Endothelial cell of umbilical vein (primary cell): ENCODE measurements around the gene PTPRK. TPM values are rescaled to one million over a fixed set of nuclear protein-coding genes. Genes with fewer than 3 reads are reported as not detected.

ENCODE experiments used
- BruUV-seq: library from RNA; stranded (reverse); fragments of 400-500 nt; replicated peaks from 2 replicates; lab custom pipeline; 2021; lab: Mats Ljungman, UMichigan
- CTCF ChIA-PET: fragments of 300-600, 350-600 bp; sonication (Branson Sonifier 250); formaldehyde crosslinking; loops from one replicate; lab custom pipeline; 2021; ENCODE audit warnings: antibody characterized with exemption, inconsistent platforms; lab: Charles Lee
- POLR2A ChIA-PET: fragments of 300-600, 350-600 bp; sonication (Branson Sonifier 250); formaldehyde crosslinking; loops from one replicate; lab custom pipeline; 2021; ENCODE audit warnings: antibody characterized with exemption, inconsistent platforms; lab: Charles Lee
- DNase-seq: peaks from one replicate; pipeline ENCODE4 v3.0.0-alpha.2; 2011; ENCODE audit warnings: low read depth, low spot score
- FAIRE-seq: peaks from 2 replicates; lab custom pipeline; 2011; peaks lifted over from hg19 to GRCh38; lab: Jason Lieb, UNC
- H2AFZ ChIP-seq: 2 replicates; pipeline ENCODE4 v1.6.0; 2012; ENCODE audit warnings: low read depth, low read length, control low read depth, inconsistent platforms
- H3K27ac ChIP-seq: 2 replicates; pipeline ENCODE4 v1.5.1; 2011; ENCODE audit warnings: low read depth, mild to moderate bottlenecking, control low read depth, low read length, moderate library complexity; ENCODE audit not compliant: insufficient read depth
- H3K27me3 ChIP-seq, 2 experiments: 2 replicates each; pipeline versions ENCODE4 v1.6.0 to v1.6.1; 2011; ENCODE audit warnings: low read length in 2 of 2, mixed read lengths in 1 of 2; ENCODE audit not compliant: control insufficient read depth in 2 of 2, insufficient read depth in 2 of 2
- H3K36me3 ChIP-seq, 2 experiments: 2 replicates in 1 of 2; 3 replicates in 1 of 2; pipeline ENCODE4 v1.5.1; 2011; ENCODE audit warnings: low read length in 2 of 2, mild to moderate bottlenecking in 1 of 2, moderate library complexity in 1 of 2; ENCODE audit not compliant: control insufficient read depth in 2 of 2, insufficient read depth in 2 of 2; ENCODE audit errors: extremely low read depth in 1 of 2
- H3K4me1 ChIP-seq: 3 replicates; pipeline ENCODE4 v1.5.1; 2011; ENCODE audit warnings: mild to moderate bottlenecking, low read length; ENCODE audit not compliant: control insufficient read depth, insufficient read depth; ENCODE audit errors: extremely low read depth
- H3K4me2 ChIP-seq: 2 replicates; pipeline ENCODE4 v1.6.1; 2011; ENCODE audit warnings: low read length, control low read depth, mixed read lengths; ENCODE audit not compliant: insufficient read depth
- H3K4me3 ChIP-seq, 3 experiments: fragments of 200-600 bp in 1 of 3; sonication (generic), shearing (Covaris generic) in 1 of 3; replicated peaks in 1 of 3; 2 replicates each; pipeline ENCODE4 v1.5.1; 2011 to 2016; ENCODE audit warnings: control low read depth in 3 of 3, low read length in 3 of 3, mild to moderate bottlenecking in 2 of 3, inconsistent platforms in 1 of 3, low read depth in 1 of 3, moderate library complexity in 1 of 3; ENCODE audit not compliant: insufficient read depth in 1 of 3
- H3K79me2 ChIP-seq: 2 replicates; pipeline ENCODE4 v1.6.0; 2012; ENCODE audit warnings: low read length, inconsistent platforms; ENCODE audit not compliant: control insufficient read depth, insufficient read depth
- H3K9ac ChIP-seq: replicated peaks from 2 replicates; pipeline ENCODE3; 2011; ENCODE audit warnings: low read length, control low read depth; ENCODE audit not compliant: insufficient read depth; ENCODE audit errors: extremely low read depth
- H3K9me1 ChIP-seq: replicated peaks from 3 replicates; pipeline ENCODE4 v1.6.0; 2011; ENCODE audit warnings: mild to moderate bottlenecking, low read length; ENCODE audit not compliant: control insufficient read depth, insufficient read depth; ENCODE audit errors: extremely low read depth
- H3K9me3 ChIP-seq: replicated peaks from 2 replicates; pipeline ENCODE4 v1.5.1; 2012; ENCODE audit warnings: low read length, inconsistent platforms; ENCODE audit not compliant: control insufficient read depth, insufficient read depth
- H4K20me1 ChIP-seq: replicated peaks from 2 replicates; pipeline ENCODE3; 2011; ENCODE audit warnings: mild to moderate bottlenecking, low read length; ENCODE audit not compliant: control insufficient read depth, insufficient read depth; ENCODE audit errors: extremely low read depth
- EZH2 ChIP-seq: IDR thresholded peaks from 2 replicates; pipeline ENCODE4 v1.6.1; 2012; ENCODE audit warnings: borderline replicate concordance, low read depth, mild to moderate bottlenecking, moderate library complexity, low read length, inconsistent platforms; ENCODE audit not compliant: severe bottlenecking
- FOS ChIP-seq: IDR thresholded peaks from 2 replicates; pipeline ENCODE4 v1.6.1; 2011; ENCODE audit warnings: mild to moderate bottlenecking, low read length, moderate library complexity, borderline replicate concordance; ENCODE audit not compliant: insufficient read depth
- GATA2 ChIP-seq: IDR thresholded peaks from 2 replicates; pipeline ENCODE4 v1.7.0; 2011; ENCODE audit warnings: low read depth, mild to moderate bottlenecking, moderate library complexity, mixed read lengths, low read length; ENCODE audit not compliant: insufficient read length, insufficient read depth
- JUN ChIP-seq: IDR thresholded peaks from 2 replicates; pipeline ENCODE4 v1.6.1; 2011; ENCODE audit warnings: borderline replicate concordance, low read depth; ENCODE audit not compliant: insufficient read length, insufficient read depth
- MAX ChIP-seq: IDR thresholded peaks from 2 replicates; pipeline ENCODE4 v1.6.1; 2011; ENCODE audit not compliant: insufficient read depth, insufficient read length
- MYC ChIP-seq: IDR thresholded peaks from one replicate; pipeline ENCODE4 v1.6.1; 2011; ENCODE audit warnings: mild to moderate bottlenecking, low read depth, low read length
- POLR2A ChIP-seq: IDR thresholded peaks from 2 replicates; pipeline ENCODE4 v1.6.1; 2012; ENCODE audit warnings: low read depth, mild to moderate bottlenecking, control low read depth, low read length
- POLR2AphosphoS5 ChIP-seq: IDR thresholded peaks from 2 replicates; pipeline ENCODE4 v1.6.1; 2012; ENCODE audit warnings: low read depth, mild to moderate bottlenecking, control low read depth, low read length, moderate library complexity; ENCODE audit not compliant: insufficient read depth
- dilution Hi-C: fragments of 300-500 bp; cut with MboI; formaldehyde crosslinking; loops from one replicate; pipeline ENCODE4 v1.15.0; 2019; ENCODE audit warnings: low sequenced_read_pairs; ENCODE audit not compliant: extremely low pct_ligation_motif_present
- intact Hi-C: fragments of 100-400 bp; cut with micrococcal nuclease; formaldehyde crosslinking; loops from one replicate; pipeline ENCODE4 v1.10.0; 2022
- polyA plus RNA-seq, 4 experiments: library from polyadenylated mRNA; depleted of rRNA in 3 of 4; stranded (reverse) in 3 of 4; unstranded in 1 of 4; fragments of >200 nt; gene quantifications; 2 replicates each; pipeline versions ENCODE4 v1.2.1 to v1.2.3, GENCODE V29; 2011 to 2012; ENCODE audit warnings: missing spikeins in 1 of 4
- total RNA-seq: library from RNA; stranded (reverse); gene quantifications from 2 replicates; pipeline ENCODE4 v1.2.3, GENCODE V29; 2021
- TF ChIP-seq, protein P1 (sequence below), 2 donors: IDR thresholded peaks; 1 replicate in 1 of 2; 2 replicates in 1 of 2; pipeline ENCODE4 v1.5.1; 2011; ENCODE audit warnings: low read length in 2 of 2, mild to moderate bottlenecking in 2 of 2, moderate library complexity in 2 of 2, control low read depth in 1 of 2, inconsistent platforms in 1 of 2, low read depth in 1 of 2; ENCODE audit not compliant: insufficient read depth in 1 of 2; ENCODE audit errors: extremely low read depth in 1 of 2

PTPRK gene
- total and polyA plus RNA-seq, 2 donors (not counting 3 experiments of a cell fraction or from before 2014, with no cell fraction given) = 15.2 to 74.0 TPM

GRCh38 chr6:128417698-128418097, 102.7 kb downstream of the PTPRK start:
- TF ChIP-seq, protein P1, sequence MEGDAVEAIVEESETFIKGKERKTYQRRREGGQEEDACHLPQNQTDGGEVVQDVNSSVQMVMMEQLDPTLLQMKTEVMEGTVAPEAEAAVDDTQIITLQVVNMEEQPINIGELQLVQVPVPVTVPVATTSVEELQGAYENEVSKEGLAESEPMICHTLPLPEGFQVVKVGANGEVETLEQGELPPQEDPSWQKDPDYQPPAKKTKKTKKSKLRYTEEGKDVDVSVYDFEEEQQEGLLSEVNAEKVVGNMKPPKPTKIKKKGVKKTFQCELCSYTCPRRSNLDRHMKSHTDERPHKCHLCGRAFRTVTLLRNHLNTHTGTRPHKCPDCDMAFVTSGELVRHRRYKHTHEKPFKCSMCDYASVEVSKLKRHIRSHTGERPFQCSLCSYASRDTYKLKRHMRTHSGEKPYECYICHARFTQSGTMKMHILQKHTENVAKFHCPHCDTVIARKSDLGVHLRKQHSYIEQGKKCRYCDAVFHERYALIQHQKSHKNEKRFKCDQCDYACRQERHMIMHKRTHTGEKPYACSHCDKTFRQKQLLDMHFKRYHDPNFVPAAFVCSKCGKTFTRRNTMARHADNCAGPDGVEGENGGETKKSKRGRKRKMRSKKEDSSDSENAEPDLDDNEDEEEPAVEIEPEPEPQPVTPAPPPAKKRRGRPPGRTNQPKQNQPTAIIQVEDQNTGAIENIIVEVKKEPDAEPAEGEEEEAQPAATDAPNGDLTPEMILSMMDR (IDR thresholded peaks at IDR 0.05; ENCODE audit: extremely low read depth in 1 of 2, insufficient read depth in 1 of 2, low read depth in 1 of 2, low read length in 2 of 2) = no peak
- TF ChIP-seq EZH2 = no peak
- H3K4me2 ChIP-seq = no peak overlapping the region
- H3K9ac ChIP-seq = no peak overlapping the region
- BruUV-seq = no TSS peak
- no peak for FAIRE-seq
- no peaks in the 10 kb centered on the region for H3K9me1 ChIP-seq
- H3K36me3 ChIP-seq = no peaks in the 10 kb centered on the region
- POLR2A ChIA-PET = no interaction called here
- no peak for DNase-seq
- no peak overlapping the region for H2AFZ ChIP-seq
- dilution Hi-C loops = no loop called here
- CTCF ChIA-PET = no interaction called here
- no peak overlapping the region for H3K27ac ChIP-seq
- H3K4me3 ChIP-seq = no peak overlapping the region
- no peaks in the 10 kb centered on the region for H3K9me3 ChIP-seq
- H3K27me3 ChIP-seq = no peaks in the 10 kb centered on the region
- no peaks in the 10 kb centered on the region for H3K4me1 ChIP-seq
- peaks cover 5% of the 10 kb centered on the region for H4K20me1 ChIP-seq
- intact Hi-C loops = no loop called here
- H3K79me2 ChIP-seq = peaks cover 41% of the 10 kb centered on the region

- intact Hi-C loops (no loop called here), dilution Hi-C loops (no loop called here)
- no peak overlapping the region for H3K27ac ChIP-seq
- no peaks in the 10 kb centered on the region for H3K9me1 ChIP-seq
- no peak overlapping the region for H3K4me2 ChIP-seq
- no TSS peak for BruUV-seq
- no peaks in the 10 kb centered on the region for H3K36me3 ChIP-seq
- H3K4me3 ChIP-seq = no peak overlapping the region
- no peak for FAIRE-seq
- H3K27me3 ChIP-seq = no peaks in the 10 kb centered on the region
- CTCF ChIA-PET = no interaction called here
- no peak overlapping the region for H3K9ac ChIP-seq
- DNase-seq = no peak
- POLR2A ChIA-PET = no interaction called here
- no peak overlapping the region for H2AFZ ChIP-seq
- peaks cover 5% of the 10 kb centered on the region for H4K20me1 ChIP-seq
- TF ChIP-seq MYC (no peak), EZH2 (no peak), POLR2AphosphoS5 (no peak), FOS (no peak), GATA2 (no peak), MAX (no peak), JUN (no peak), POLR2A (no peak)
- TF ChIP-seq, protein P1 (IDR thresholded peaks at IDR 0.05; ENCODE audit: extremely low read depth in 1 of 2, insufficient read depth in 1 of 2, low read depth in 1 of 2, low read length in 2 of 2) = no peak
- no peaks in the 10 kb centered on the region for H3K9me3 ChIP-seq
- H3K4me1 ChIP-seq = no peaks in the 10 kb centered on the region
- H3K79me2 ChIP-seq = peaks cover 42% of the 10 kb centered on the region
These were observed 105.0 kb downstream of the PTPRK start for GRCh38 chr6:128415387-128415786.
